GM12892 (cell line): Measurements from ENCODE around the gene PHYKPL.

Experiments
- POLR2A ChIP-seq: IDR thresholded peaks from 2 replicates; pipeline ENCODE4 v1.6.1; 2011; ENCODE audit warnings: low read depth, low read length, control low read depth
- POLR2AphosphoS5 ChIP-seq: IDR thresholded peaks from 2 replicates; pipeline ENCODE4 v1.6.1; 2011; ENCODE audit warnings: low read depth, low read length, control low read depth
- TAF1 ChIP-seq: IDR thresholded peaks from 2 replicates; pipeline ENCODE4 v1.6.1; 2011; ENCODE audit warnings: low read depth, mild to moderate bottlenecking, control low read depth, low read length, borderline replicate concordance

GRCh38 chr5:178242416-178242815, 9.8 kb upstream of the PHYKPL start:
- TF ChIP-seq POLR2AphosphoS5 (no peak), POLR2A (no peak), TAF1 (no peak)
